Gastrocnemius medialis (tissue), 4 donors: ENCODE results near the gene TBL1XR1.
"Not testable (repeated sequence)": the region's sequence is repeated elsewhere in the genome, so short reads cannot be mapped to it uniquely, and the experiment has no call there.

ENCODE experiments used
- POLR2A ChIP-seq, 2 donors: fragments of 450-650 bp; IDR thresholded peaks; one replicate each; pipeline ENCODE4 v1.6.1; 2017; ENCODE audit warnings: antibody characterized with exemption in 2 of 2, mild to moderate bottlenecking in 2 of 2, moderate library complexity in 2 of 2
- TF ChIP-seq, protein P1 (sequence below), 5 experiments: fragments of 450-650 bp in 3 of 5; fragments of 200-600 bp in 2 of 5; sonication (generic) in 2 of 5; IDR thresholded peaks in 4 of 5; conservative IDR thresholded peaks in 1 of 5; 1 replicate in 4 of 5; 2 replicates in 1 of 5; pipeline ENCODE4 v1.5.1; 2016 to 2019; ENCODE audit warnings: antibody characterized with exemption in 5 of 5, mild to moderate bottlenecking in 3 of 5, moderate library complexity in 3 of 5

DNA sequence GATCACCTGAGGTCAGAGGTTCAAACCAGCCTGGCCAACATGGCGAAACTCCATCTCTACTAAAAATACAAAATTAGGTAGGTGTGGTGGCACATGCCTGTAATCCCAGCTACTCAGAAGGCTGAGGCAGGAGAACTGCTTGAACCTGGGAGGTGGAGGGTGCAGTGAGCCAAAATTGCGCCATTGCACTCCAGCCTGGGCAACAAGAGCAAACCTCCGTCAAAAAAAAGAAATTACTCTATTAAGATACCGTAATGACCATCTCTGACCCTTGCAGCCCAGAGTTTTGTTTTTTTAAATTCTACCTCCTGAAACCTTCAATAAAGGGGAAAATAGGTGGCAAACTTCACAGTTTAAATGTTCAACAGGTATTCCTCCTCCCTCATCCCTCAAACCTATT, 9.0 kb downstream of the TBL1XR1 start:
- TF ChIP-seq, protein P1, sequence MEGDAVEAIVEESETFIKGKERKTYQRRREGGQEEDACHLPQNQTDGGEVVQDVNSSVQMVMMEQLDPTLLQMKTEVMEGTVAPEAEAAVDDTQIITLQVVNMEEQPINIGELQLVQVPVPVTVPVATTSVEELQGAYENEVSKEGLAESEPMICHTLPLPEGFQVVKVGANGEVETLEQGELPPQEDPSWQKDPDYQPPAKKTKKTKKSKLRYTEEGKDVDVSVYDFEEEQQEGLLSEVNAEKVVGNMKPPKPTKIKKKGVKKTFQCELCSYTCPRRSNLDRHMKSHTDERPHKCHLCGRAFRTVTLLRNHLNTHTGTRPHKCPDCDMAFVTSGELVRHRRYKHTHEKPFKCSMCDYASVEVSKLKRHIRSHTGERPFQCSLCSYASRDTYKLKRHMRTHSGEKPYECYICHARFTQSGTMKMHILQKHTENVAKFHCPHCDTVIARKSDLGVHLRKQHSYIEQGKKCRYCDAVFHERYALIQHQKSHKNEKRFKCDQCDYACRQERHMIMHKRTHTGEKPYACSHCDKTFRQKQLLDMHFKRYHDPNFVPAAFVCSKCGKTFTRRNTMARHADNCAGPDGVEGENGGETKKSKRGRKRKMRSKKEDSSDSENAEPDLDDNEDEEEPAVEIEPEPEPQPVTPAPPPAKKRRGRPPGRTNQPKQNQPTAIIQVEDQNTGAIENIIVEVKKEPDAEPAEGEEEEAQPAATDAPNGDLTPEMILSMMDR (IDR thresholded peaks at IDR 0.05 in 4 of 5, conservative IDR thresholded peaks at IDR 0.05 in 1 of 5): not testable (repeated sequence)
- TF ChIP-seq POLR2A (IDR thresholded peaks at IDR 0.05): not testable (repeated sequence)
